GM23248 (cell line): ENCODE data around the gene SURF6.

Experiments used
- EZH2 ChIP-seq: fragments of 200-600 bp; sonication (generic); IDR thresholded peaks from 2 replicates; pipeline ENCODE4 v1.6.1; 2018; ENCODE audit warnings: antibody characterized with exemption, mild to moderate bottlenecking; ENCODE audit not compliant: insufficient read depth, poor library complexity, severe bottlenecking
- EZH2phosphoT487 ChIP-seq: fragments of 200-600 bp; sonication (generic); IDR thresholded peaks from 2 replicates; pipeline ENCODE4 v1.6.1; 2018; ENCODE audit warnings: antibody characterized with exemption, moderate library complexity, mild to moderate bottlenecking, low read depth; ENCODE audit not compliant: insufficient read depth

DNA sequence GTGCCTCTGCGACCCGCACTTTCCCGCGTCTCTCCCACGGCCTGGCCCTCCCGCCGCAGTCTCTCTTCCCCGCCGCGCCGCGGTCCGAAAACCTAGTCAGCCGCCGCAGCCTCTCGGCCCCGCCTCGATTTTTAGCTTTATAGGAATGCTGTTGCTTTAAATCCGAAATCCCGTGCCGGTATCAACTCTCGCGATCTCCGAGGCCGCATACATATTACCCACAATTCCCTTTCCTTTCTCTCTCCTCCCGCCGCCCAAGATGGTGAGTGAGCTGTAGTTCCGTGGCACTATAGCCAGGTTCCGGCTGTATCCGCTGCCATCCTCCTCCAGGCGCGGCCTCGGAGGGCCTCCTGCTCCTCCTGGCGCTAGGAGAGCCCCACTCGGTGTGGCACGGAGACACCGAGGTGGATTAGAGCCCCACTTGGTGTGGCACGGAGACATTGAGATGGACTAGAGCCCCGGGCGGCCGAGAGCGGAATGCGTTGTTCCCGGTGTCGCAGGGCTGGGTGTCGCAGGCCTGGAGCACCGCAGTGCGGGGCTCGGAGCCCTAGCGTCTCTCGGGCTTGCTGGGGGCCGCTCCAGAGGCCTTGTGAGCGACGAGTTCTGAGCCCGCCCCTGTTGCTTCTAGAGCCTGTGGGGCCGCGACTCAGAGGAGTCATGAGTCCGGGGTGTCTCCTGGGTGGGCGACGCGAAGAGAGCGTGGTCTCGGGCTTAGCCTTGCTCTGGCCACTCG lies 12.2 kb upstream of the SURF6 start, which contains the start of the genes MED22 and RPL7A:
- no peak for TF ChIP-seq EZH2
- TF ChIP-seq EZH2phosphoT487, result no peak
